Karpas-422 (cell line): ENCODE results near the gene PAQR8. TPM values are rescaled to one million over a fixed set of nuclear protein-coding genes. Genes with fewer than 3 reads are reported as not detected.
"Not testable (repeated sequence)": the region's sequence is repeated elsewhere in the genome, so short reads cannot be mapped to it uniquely, and the experiment has no call there.

Experiments used
- DNase-seq: peaks from one replicate; pipeline ENCODE4 v3.0.0-alpha.2; 2015
- H2AFZ ChIP-seq: fragments of 200-600 bp; sonication (generic); 2 replicates; pipeline ENCODE4 v1.6.1; 2014; ENCODE audit warnings: antibody characterized with exemption, low read length, mixed read lengths
- H3K27ac ChIP-seq: fragments of 200-600 bp; sonication (generic); 2 replicates; pipeline ENCODE4 v1.5.1; 2014; ENCODE audit warnings: mild to moderate bottlenecking, low read length, moderate library complexity
- H3K27me3 ChIP-seq: fragments of 200-600 bp; sonication (generic); 2 replicates; pipeline ENCODE4 v1.6.1; 2014; ENCODE audit warnings: low read length, mixed read lengths
- H3K36me3 ChIP-seq: fragments of 200-600 bp; sonication (generic); 2 replicates; pipeline ENCODE4 v1.6.1; 2014; ENCODE audit warnings: low read length, mixed read lengths; ENCODE audit not compliant: insufficient read depth
- H3K4me1 ChIP-seq: fragments of 200-600 bp; sonication (generic); 2 replicates; pipeline ENCODE4 v1.6.1; 2014; ENCODE audit warnings: mild to moderate bottlenecking, low read length, mixed read lengths
- H3K4me2 ChIP-seq: fragments of 200-600 bp; sonication (generic); 2 replicates; pipeline ENCODE4 v1.6.1; 2014; ENCODE audit warnings: low read length, low read depth, mild to moderate bottlenecking; ENCODE audit not compliant: poor library complexity, severe bottlenecking
- H3K4me3 ChIP-seq: fragments of 200-600 bp; sonication (generic); 2 replicates; pipeline ENCODE4 v1.5.1; 2014; ENCODE audit warnings: mild to moderate bottlenecking, antibody characterized with exemption, low read length, mixed read lengths
- H3K79me2 ChIP-seq: fragments of 200-600 bp; sonication (generic); 2 replicates; pipeline ENCODE4 v1.6.1; 2014; ENCODE audit warnings: mild to moderate bottlenecking, low read length, mixed read lengths
- H3K9ac ChIP-seq: fragments of 200-600 bp; sonication (generic); 2 replicates; pipeline ENCODE4 v1.6.0; 2014; ENCODE audit warnings: low read length
- H3K9me2 ChIP-seq: fragments of 200-600 bp; sonication (generic), shearing (Covaris generic); replicated peaks from 2 replicates; pipeline ENCODE4 v1.6.0; 2014; ENCODE audit warnings: mild to moderate bottlenecking, low read length, moderate library complexity; ENCODE audit not compliant: insufficient read depth
- H3K9me3 ChIP-seq: fragments of 300-700, 200-600 bp; sonication (generic); 2 replicates; pipeline ENCODE4 v1.6.1; 2014; ENCODE audit warnings: low read length, mixed read lengths
- H4K20me1 ChIP-seq: fragments of 200-600 bp; sonication (generic); 2 replicates; pipeline ENCODE4 v1.6.1; 2014; ENCODE audit warnings: mild to moderate bottlenecking, antibody characterized with exemption, low read length, low read depth; ENCODE audit not compliant: insufficient read depth
- total RNA-seq: library from RNA; depleted of rRNA; stranded (reverse); fragments of >200 nt; shearing (Covaris generic); gene quantifications from 2 replicates; pipeline ENCODE4 v1.2.3, GENCODE V29; 2014; ENCODE audit warnings: low replicate concordance

The PAQR8 gene
- total RNA-seq, 1 experiment from 2014 or later, result 1.2 TPM

GRCh38 chr6:52420668-52421358 is 58.9 kb downstream of the PAQR8 start:
- Histone ChIP-seq H3K4me2 (peak overlapping the region; percentile 61), H4K20me1 (no peaks in the 10 kb centered on the region), H3K4me1 (peaks cover 33% of the 10 kb centered on the region), H3K27me3 (no peaks in the 10 kb centered on the region), H3K27ac (no peak overlapping the region), H3K9ac (peak overlapping the region; percentile 94), H3K4me3 (peak overlapping the region; percentile 71), H3K9me3 (no peaks in the 10 kb centered on the region), H3K9me2 (no peaks in the 10 kb centered on the region), H3K36me3 (no peaks in the 10 kb centered on the region), H2AFZ (peak overlapping the region; percentile 35; the same call in 1 of the 2 replicates), H3K79me2 (no peaks in the 10 kb centered on the region)
- no peak for DNase-seq

GRCh38 chr6:52422156-52422555 is 60.2 kb downstream of the PAQR8 start:
- Histone ChIP-seq H4K20me1 (no peaks in the 10 kb centered on the region), H3K4me1 (peaks cover 41% of the 10 kb centered on the region), H3K36me3 (no peaks in the 10 kb centered on the region), H2AFZ (no peak overlapping the region), H3K27ac (no peak overlapping the region), H3K27me3 (no peaks in the 10 kb centered on the region), H3K9me2 (no peaks in the 10 kb centered on the region), H3K9ac (no peak overlapping the region), H3K4me2 (no peak overlapping the region), H3K9me3 (no peaks in the 10 kb centered on the region), H3K4me3 (no peak overlapping the region), H3K79me2 (no peaks in the 10 kb centered on the region)
- DNase-seq, result no peak

DNA sequence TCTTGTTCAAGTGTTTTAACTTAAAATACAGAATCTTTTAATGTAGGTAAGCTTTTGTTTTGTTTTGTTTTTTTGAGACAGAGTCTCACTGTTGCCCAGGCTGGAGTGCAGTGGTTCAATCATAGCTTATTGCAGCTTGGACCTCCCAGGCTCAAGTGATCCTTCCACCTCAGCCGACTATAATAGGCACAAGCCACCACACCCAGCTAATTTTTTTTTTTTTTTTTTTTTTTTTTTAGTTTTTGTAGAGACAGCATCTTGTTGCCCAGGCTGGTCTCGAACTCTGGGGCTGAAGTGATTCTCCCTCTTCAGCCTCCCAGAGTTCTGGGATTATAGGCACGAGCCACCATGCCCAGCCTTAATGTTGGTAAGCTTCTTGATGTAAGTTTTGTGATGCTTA is 61.5 kb downstream of the PAQR8 start:
- H3K36me3 ChIP-seq, result no peaks in the 10 kb centered on the region
- H3K4me1 ChIP-seq, result peaks cover 44% of the 10 kb centered on the region
- H3K9me2 ChIP-seq, result no peaks in the 10 kb centered on the region
- H3K79me2 ChIP-seq, result no peaks in the 10 kb centered on the region
- no peak overlapping the region for H3K9ac ChIP-seq
- H3K4me3 ChIP-seq, result no peak overlapping the region
- H2AFZ ChIP-seq, result no peak overlapping the region
- H4K20me1 ChIP-seq, result no peaks in the 10 kb centered on the region
- H3K27ac ChIP-seq, result no peak overlapping the region
- H3K27me3 ChIP-seq, result no peaks in the 10 kb centered on the region
- no peaks in the 10 kb centered on the region for H3K9me3 ChIP-seq
- DNase-seq, result no peak
- no peak overlapping the region for H3K4me2 ChIP-seq

GRCh38 chr6:52423971-52424381 is 62.0 kb downstream of the PAQR8 start:
- H3K27me3 ChIP-seq, result no peaks in the 10 kb centered on the region
- H3K9me3 ChIP-seq, result no peaks in the 10 kb centered on the region
- no peaks in the 10 kb centered on the region for H4K20me1 ChIP-seq
- H3K27ac ChIP-seq, result no peak overlapping the region
- no peak overlapping the region for H3K4me2 ChIP-seq
- no peak for DNase-seq
- H3K4me1 ChIP-seq, result peaks cover 44% of the 10 kb centered on the region
- no peaks in the 10 kb centered on the region for H3K79me2 ChIP-seq
- H2AFZ ChIP-seq, result no peak overlapping the region
- H3K4me3 ChIP-seq, result no peak overlapping the region
- H3K9me2 ChIP-seq, result no peaks in the 10 kb centered on the region
- no peaks in the 10 kb centered on the region for H3K36me3 ChIP-seq
- H3K9ac ChIP-seq, result no peak overlapping the region

DNA sequence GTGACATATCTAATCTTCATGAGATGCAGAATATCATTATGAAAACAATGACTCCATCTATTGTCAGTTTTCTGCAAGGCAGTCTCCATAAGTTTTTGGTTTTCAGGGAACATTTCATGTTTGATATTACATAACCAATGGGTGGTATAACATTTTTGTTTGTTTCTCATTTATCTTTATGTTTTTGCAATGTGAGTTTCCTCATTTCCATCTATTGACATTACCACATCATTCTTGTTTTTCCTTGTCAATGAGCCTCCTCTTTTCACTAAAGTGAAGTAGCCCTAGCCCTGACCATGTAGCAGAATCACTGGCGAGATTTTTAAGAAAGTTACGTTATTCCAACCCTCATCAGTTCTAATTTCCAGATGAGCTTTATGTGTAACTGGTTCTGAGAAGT is 62.6 kb downstream of the PAQR8 start:
- Histone ChIP-seq H3K9ac (no peak overlapping the region), H3K27me3 (no peaks in the 10 kb centered on the region), H4K20me1 (no peaks in the 10 kb centered on the region), H3K4me1 (peaks cover 39% of the 10 kb centered on the region), H3K36me3 (no peaks in the 10 kb centered on the region), H3K4me2 (no peak overlapping the region), H3K4me3 (no peak overlapping the region), H3K9me3 (no peaks in the 10 kb centered on the region), H3K9me2 (no peaks in the 10 kb centered on the region), H2AFZ (no peak overlapping the region), H3K79me2 (no peaks in the 10 kb centered on the region), H3K27ac (no peak overlapping the region)
- no peak for DNase-seq

GRCh38 chr6:52426667-52427066 is 64.7 kb downstream of the PAQR8 start:
- Histone ChIP-seq H3K9me3 (no peaks in the 10 kb centered on the region), H4K20me1 (no peaks in the 10 kb centered on the region), H3K9me2 (no peaks in the 10 kb centered on the region), H2AFZ (0 out of 2 replicates have a peak overlapping the region, but pooled peaks have one; percentile 53), H3K79me2 (no peaks in the 10 kb centered on the region), H3K27me3 (no peaks in the 10 kb centered on the region), H3K4me3 (no peak overlapping the region), H3K27ac (peak overlapping the region; percentile 72), H3K4me2 (peak overlapping the region; percentile 47), H3K9ac (no peak overlapping the region), H3K4me1 (peaks cover 26% of the 10 kb centered on the region), H3K36me3 (no peaks in the 10 kb centered on the region)
- DNase-seq, result no peak

DNA sequence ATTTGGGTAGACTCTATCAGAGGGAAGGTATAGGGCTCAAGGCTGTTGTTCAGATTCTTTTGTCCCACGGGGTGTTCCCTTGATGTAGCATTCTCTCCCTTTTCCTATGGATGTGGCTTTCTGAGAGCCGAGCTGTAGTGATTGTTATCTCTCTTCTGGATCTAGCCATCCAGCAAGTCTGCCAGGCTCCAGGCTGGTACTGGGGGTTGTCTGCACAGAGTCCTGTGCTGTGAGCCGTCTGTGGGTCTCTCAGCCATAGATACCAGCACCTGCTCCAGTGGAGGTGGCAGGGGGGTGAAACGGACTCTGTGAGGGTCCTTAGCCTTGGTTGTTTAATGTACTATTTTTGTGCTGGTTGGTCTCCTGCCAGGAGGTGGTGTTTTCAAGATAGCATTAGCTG is 71.3 kb downstream of the PAQR8 start:
- not testable (repeated sequence) for H2AFZ ChIP-seq, H3K9me3 ChIP-seq, H3K9ac ChIP-seq, H3K27me3 ChIP-seq, H3K27ac ChIP-seq, H3K4me3 ChIP-seq, H3K36me3 ChIP-seq, H3K79me2 ChIP-seq, H3K4me2 ChIP-seq, H3K9me2 ChIP-seq, DNase-seq, H4K20me1 ChIP-seq, H3K4me1 ChIP-seq

GRCh38 chr6:52435345-52435744 is 73.4 kb downstream of the PAQR8 start:
- H3K9me2 ChIP-seq, result no peaks in the 10 kb centered on the region
- no peaks in the 10 kb centered on the region for H3K27me3 ChIP-seq

More at GRCh38 chr6:52435345-52435744, 73.4 kb downstream of the PAQR8 start:
- no peak overlapping the region for H3K27ac ChIP-seq
- no peak for DNase-seq
- no peak overlapping the region for H3K4me2 ChIP-seq
- H3K4me1 ChIP-seq, result no peaks in the 10 kb centered on the region
- H3K4me3 ChIP-seq, result no peak overlapping the region
- no peaks in the 10 kb centered on the region for H3K36me3 ChIP-seq
- no peaks in the 10 kb centered on the region for H3K9me3 ChIP-seq
- no peak overlapping the region for H3K9ac ChIP-seq
- H2AFZ ChIP-seq, result no peak overlapping the region
- no peaks in the 10 kb centered on the region for H4K20me1 ChIP-seq
- no peaks in the 10 kb centered on the region for H3K79me2 ChIP-seq
